HS-5 (cell line): ENCODE data around the gene MORF4L1.
"Not testable (repeated sequence)": the region's sequence is repeated elsewhere in the genome, so short reads cannot be mapped to it uniquely, and the experiment has no call there.

ENCODE experiments used
- DNase-seq: peaks from one replicate; pipeline ENCODE4 v3.0.0-alpha.2; 2012; ENCODE audit warnings: low read depth

MORF4L1 gene

GRCh38 chr15:78859971-78860719 lies 12.5 kb upstream of the MORF4L1 start:
- DNase-seq, result peak; percentile 62

DNA sequence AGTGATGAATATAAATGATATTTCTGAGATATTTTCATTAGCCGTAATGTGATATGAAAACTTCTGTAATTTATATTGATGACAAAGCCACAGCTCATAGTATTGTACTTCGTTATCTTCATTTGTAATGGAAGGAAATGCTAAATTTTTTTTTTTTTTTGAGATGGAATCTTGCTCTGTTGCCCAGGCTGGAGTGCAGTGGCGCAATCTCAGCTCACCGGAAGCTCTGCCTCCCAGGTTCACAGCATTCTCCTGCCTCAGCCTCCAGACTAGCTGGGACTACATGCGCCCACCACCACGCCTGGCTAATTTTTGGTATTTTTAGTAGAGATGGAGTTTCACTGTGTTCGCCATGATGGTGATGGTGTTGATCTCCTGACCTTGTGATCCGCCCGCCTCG lies 7.1 kb upstream of the MORF4L1 start:
- DNase-seq, result not testable (repeated sequence)

GRCh38 chr15:78866031-78866430 lies 6.7 kb upstream of the MORF4L1 start:
- not testable (repeated sequence) for DNase-seq

DNA sequence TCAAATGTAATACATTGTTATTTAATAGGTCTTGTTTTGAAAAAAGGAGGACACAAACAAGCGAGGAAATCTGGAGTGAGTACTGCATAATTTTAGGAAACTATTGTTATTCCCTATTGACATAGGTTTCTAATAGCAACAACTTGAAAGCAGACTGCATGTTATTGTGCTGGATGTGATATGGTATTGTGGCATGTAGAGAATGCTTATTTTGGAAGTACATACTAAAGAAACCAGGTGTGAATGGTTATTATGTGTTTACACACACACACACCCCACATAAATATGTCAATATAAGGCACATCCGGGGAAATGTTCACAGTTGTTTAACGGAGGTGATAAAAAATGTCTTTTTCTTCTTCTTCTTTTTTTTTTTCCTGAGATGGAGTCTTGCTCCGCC lies 5.9 kb upstream of the MORF4L1 start:
- DNase-seq, result no peak

- DNase-seq, result no peak
Measured at GRCh38 chr15:78868366-78868765, 4.3 kb upstream of the MORF4L1 start.

DNA sequence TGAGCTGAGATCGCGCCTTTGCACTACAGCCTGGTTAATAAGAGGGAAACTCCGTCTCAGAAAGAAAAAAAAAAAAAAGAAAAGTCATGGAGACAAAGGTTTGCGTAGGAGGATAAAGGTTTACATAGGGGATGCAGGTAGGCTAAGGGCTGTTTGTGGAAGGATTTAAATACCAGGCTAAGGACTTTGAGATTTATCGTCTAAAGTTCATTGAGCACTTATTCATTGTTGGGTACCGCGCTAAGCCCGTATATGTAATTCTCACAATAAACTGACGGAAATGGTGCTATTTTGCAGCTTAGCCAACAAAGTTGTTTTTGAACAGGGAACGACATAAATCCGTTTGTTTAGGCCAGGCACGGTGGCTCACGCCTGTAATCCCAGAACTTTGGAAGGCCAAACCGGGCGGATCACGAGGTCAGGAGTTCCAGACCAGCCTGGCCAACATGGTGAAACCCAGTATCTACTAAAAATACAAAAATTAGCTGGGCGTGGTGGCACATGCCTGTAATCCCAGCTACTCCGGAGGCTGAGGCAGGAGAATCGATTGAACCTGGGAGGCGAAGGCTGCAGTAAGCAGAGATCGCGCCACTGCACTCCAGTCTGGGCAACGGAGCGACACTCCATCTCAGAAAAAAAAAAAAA lies 1.1 kb upstream of the MORF4L1 start:
- DNase-seq, result not testable (repeated sequence)

- peak; percentile 77 for DNase-seq
Measured at GRCh38 chr15:78872972-78873792, 492 bp downstream of the MORF4L1 start.

- DNase-seq, result no peak
Measured at GRCh38 chr15:78873793-78874765, 1.4 kb downstream of the MORF4L1 start.

- no peak for DNase-seq
Measured at GRCh38 chr15:78875107-78875914, 2.6 kb downstream of the MORF4L1 start.

- DNase-seq, result not testable (repeated sequence)
Measured at GRCh38 chr15:78876954-78877353, 4.3 kb downstream of the MORF4L1 start.

DNA sequence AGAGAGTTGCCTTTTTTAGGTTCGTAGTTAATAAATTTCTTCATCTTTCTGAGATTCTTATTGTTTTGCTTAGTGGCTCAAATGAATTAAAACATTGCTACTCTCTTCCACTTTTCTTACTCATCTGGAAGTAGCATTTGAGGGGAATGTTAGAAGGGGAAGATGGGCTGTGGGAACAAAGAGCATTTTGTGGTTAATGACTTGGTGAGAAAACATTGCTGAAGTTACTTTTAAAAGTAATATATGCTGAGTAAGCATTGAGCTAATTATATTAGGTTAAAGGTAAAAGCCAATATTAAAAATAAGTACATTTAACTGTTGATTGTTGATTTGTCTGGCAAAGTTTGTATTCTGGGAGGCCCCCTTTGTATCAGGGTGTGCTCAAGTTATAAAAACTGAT lies 5.7 kb downstream of the MORF4L1 start:
- DNase-seq, result no peak

GRCh38 chr15:78879517-78880241 lies 7.0 kb downstream of the MORF4L1 start:
- no peak for DNase-seq

DNA sequence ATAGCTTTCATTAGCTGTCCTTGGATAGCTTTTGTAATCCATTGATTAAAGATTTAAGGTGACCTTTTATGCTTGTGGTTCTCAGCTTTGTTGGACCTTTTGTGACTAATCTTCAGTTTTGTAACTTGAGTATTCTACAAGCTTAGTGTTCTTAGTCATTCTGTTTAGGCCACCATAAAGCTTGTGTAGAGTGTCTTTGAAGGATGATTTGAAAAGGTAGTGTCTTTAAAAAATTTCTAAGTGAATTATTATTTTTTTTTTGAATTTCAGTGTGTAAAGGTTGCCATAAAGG lies 7.5 kb downstream of the MORF4L1 start:
- DNase-seq, result no peak

DNA sequence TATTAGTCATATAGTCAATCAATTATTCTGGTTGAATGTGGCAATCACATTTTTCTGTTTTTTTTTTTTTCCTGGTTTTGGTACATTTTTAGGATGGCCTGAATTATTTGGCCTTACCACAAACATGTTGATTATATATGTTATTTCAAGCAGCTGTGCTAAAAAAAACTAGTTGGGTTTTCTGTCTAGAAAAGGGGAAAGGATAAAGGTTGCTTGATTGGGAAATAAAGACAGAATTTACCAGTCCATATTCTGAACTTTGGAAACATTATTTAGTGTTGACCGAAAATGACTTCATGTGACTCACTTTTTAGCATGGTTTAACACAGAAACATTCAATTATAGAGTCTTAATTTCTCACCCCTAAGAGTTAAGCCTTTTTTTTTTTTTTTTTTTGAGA lies 8.1 kb downstream of the MORF4L1 start:
- no peak for DNase-seq

GRCh38 chr15:78881681-78882080 lies 9.0 kb downstream of the MORF4L1 start:
- no peak for DNase-seq

GRCh38 chr15:78889000-78889399 lies 16.3 kb downstream of the MORF4L1 start:
- DNase-seq, result no peak

DNA sequence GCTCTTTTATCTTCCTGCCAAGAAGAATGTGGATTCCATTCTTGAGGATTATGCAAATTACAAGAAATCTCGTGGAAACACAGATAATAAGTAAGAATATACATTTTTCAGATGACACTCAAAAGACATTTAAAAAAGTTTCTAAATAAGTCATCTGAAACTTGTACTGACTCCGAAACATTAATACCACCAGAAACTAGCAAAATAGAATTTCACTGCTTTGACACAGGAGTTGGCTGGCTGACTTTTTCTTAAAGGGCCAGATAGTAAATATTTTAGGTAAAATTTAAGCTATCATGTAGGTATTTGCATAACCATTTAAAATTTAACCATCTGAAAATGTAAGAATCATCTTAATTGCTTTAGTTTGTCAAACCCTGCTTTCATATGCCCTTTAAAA lies 20.8 kb downstream of the MORF4L1 start:
- no peak for DNase-seq

DNA sequence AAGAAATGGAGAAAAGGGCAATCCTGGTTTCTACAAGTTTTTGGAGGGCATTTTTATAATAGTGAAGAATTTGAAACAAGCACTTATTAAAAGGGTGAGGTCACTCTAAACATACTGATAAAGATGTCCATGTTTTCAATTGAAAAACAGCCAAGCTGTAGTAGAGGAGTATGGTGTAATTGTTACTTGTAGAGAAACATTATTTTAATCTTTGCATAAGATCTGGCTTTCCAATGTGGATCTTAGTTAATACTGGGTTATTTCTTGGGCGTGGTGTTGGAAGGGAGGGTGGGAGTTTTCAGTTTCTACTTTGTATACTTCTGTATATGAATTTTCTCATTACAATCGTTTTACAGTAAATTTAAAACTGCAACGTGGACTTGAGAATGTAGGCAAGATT lies 22.8 kb downstream of the MORF4L1 start:
- no peak for DNase-seq

- no peak for DNase-seq
Measured at GRCh38 chr15:78898540-78898939, 25.9 kb downstream of the MORF4L1 start.

DNA sequence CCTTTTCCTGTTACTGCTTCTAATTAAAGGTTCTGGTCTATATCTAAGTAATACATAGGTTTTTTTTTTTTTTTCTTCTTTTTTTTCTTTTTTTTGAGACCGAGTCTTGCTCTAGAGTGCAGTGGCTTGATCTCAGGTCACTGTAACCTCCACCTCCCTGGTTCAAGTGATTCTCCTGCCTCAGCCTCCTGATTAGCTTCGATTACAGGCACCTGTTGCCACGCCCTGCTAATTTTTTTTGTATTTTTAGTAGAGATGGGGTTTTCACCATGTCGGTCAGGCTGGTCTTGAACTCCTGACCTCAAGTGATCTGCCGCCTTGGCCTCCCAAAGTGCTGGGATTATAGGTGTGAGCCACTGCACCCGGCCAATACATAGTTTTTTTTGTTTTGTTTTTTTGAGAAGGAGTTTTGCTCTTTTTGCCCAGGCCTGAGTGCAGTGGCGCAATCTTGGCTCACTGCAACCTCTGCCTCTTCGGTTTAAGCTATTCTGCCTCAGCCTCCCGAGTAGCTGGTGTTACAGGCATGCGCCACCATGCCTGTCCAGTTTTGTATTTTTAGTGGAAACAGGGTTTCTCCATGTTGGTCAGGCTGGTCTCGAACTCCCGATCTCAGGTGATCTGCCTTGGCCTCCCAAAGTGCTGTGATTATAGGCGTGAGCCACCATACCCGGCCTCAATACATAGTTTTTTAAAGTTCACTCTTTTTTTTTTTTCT lies 28.3 kb downstream of the MORF4L1 start:
- DNase-seq, result not testable (repeated sequence)
